Measurements from ENCODE around the gene CCDC187.

CCDC187 gene

DNA sequence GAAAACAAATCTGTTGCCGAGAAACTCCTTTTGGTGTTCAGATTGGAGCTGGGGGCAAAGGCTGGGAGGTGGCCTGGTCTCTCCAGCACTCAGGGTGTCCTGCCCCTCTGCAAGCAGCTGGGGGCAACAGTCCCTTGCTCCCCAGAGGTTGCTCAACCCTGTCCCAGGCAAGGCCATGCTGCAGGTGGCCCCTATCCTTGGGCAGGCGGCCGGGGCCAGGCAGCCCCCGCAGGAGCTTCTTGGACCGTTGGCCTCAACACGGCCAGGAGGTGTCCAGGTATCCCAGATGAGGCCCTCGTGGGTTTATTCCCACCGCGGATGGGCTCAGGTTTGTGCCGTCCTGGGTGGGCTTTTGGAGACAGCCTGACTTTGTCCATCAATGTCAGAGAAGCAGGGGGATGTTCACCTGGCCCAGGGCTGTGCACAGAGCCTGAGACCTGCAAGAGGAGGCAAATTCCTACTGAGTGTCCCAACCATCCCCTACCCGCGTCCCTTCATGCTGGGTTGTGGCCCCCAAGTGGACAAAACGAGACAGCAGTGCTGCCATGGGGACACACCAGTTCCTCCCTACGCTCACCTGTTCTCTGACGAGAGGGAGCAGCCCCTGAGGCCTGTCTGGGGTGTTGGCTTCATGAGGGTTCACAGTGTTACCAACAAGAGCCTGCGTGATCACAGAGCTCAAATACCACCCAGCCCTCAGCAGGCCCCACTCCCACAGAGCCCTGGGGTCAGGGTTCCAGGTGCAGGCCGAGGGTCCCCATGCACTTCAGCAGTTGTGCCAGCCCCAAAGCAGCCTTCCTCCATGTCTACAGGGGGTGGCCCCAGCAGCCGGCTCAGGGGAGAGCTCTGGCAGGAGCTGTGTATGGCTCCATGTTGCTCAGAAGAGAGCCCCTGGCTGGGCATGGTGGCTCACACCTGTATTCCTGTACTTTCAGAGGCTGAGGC is 9.5 kb upstream of the CCDC187 start:
- no peak for DNase-seq (ENCODE audit: low read depth in 2 of 3, low spot score in 2 of 3)

DNA sequence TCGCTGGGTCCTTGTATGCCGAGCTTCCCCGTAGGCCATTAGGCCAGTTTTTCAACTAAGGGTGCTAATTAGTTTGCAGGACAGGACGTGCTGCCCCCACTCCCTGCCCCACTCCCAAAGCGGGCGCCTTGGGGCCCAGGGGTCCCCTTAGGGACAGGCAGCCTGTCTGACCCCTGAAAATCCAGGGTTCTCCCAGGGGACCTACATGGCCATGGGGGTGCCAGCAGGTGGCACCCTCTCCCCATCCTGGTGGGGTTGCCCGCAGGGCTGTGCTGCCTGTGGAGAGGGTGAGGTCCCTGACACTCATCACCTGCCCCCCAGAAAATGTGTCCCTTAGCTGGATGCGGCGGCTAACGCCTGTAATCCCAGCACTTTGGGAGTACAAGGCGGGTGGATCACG is 8.5 kb upstream of the CCDC187 start:
- no peak for DNase-seq (ENCODE audit: low read depth in 2 of 3, low spot score in 2 of 3)

DNA sequence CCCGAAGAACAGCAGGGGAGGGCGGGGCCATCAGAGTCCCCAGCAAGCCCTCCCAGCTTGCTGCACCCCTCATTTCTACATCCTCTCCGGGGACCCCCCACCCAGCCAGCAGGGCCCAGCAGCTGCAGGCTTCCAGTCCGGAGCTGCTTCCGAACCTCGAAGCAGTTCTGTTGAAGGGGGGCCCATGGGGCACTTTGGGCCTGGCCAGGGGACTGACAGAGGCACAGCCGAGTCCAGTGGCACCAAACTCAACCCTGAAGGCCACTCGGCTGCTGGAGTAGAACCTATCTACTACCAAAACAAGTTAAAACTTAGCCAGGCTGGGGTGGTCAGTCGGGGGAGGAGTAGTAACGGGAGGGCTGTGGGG is 8.1 kb upstream of the CCDC187 start:
- no peak for DNase-seq (ENCODE audit: low read depth in 2 of 3, low spot score in 2 of 3)

DNA sequence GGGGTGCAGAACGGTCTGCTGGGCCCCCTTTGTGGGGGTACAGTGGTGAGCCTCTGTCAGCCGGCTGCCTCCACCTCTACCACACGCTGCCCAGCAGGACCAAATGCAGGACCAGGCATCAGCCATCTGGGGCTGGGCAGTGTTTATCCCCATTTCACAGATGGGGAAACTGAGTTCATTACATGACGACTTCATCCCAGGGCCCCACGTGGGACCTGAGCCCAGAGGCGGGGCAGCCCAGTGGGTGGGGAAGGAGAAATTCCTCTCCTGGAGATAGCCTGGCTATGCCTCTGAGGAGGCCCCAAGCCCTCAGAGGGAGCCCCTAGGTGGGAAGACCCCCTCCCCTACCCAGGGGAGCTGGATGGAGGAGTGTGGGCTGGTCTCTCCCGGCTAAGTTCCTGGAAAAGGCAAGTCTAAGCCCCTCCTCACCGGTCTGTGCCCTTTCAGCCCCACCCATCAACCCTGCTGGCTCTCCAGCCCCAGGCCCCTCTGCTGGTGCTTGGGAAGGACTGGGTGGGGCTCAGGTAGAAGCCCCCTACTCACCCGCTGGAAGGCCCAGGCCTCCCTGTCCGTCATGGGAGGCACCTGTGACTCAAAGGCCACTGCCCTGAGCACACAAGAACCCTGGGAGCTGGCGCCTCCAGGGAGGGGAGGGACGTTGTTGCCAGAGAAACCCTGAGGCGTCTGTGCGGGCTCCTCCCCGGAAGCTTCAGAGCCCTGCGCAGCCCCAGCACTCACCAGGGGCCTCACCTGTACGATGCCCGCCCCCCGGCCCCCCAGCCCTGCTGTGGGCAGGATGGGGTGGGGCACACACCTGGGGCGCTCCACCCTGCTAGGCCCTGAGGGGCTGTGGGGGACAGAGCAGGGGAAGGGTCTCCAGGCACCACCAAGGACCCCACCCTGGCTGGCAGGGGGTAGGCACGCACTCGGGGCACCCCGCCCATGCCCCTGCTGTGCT is 7.4 kb upstream of the CCDC187 start:
- no peak for DNase-seq (ENCODE audit: low read depth in 2 of 3, low spot score in 2 of 3)

DNA sequence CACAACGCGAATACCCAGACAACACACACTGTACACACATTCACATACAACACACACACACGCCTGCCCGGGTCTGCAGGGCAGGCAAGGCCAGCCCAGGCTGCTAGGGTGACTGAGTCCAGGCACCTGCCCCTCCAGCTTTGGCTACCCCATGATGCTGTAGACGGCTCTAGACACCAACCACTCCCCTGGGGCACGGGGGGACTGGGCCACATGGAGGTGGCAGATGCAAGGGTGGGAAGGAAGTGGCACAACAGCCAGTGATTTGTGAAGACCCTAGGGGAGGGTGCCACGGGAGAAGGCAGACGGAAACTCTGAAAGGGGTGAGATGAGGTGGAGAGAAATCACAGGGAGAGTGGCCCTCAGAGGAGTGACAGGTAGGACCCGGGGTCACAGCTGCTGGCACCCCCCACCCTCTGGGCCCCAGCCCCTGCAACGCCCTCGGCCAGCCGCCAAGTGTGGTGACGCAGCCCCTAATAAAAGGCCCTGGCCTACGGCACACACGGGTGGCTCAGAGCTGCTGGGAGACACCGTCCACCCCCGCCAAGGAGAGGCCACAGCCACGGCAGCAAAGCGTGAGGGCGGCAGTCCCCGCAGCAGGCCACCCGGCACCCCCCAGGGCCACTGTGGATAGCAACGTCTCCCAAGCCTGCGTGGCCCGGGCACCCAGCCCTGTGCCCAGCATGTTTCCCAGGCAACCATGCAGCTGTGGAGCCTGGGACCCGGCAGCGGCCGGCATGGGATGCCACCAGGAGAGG is 6.6 kb upstream of the CCDC187 start:
- no peak for DNase-seq (ENCODE audit: low read depth in 2 of 3, low spot score in 2 of 3)

DNA sequence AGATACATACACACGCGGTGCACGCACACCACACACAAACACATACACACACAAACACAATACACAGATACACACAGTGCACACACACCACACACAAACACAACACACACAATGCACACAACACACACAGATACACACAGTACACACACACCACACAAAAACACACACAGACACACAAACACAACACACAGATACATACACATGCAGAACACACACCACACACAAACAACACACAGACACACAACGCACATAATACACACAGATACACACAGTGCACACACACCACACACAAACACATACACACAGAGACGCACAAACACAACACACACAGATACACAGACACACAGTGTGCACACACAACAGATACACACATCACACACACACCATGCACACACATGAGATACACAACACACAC is 5.9 kb upstream of the CCDC187 start:
- DNase-seq (ENCODE audit: low read depth in 2 of 3, low spot score in 2 of 3) = no peak

DNA sequence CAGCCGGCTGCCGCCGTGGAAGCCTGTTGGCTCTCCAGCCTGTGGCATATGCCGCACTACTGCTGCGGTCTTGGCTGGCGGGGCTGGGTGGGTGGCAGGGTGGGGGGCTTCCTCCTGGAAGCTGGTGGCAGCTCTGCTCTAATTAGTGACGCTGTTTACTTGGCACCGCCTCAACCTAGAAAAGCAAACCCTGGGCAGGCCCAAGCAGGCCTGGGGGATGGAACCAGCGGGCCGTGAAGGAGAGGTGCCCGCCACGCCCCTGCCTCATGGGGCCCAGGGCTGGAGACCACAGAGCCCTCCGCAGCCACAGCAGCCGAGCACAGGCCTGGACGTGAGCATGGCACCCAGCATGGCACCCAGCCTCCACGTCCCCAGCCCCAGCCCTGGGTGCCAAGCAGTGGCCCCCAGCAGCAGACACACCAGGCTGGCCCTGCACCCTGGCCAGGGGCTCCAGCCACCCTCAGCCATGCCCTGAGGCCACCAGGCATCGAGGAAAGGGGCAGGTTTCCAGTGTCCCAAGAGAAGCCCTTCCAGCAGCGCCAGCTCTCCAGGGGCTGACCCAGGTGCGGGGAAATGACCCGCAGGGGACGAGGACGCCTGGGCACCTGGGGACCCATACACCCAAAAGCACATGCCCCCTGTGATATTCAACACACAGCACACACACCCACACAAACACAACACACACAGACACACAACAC is 5.4 kb upstream of the CCDC187 start:
- no peak for DNase-seq (ENCODE audit: low read depth in 2 of 3, low spot score in 2 of 3)

DNA sequence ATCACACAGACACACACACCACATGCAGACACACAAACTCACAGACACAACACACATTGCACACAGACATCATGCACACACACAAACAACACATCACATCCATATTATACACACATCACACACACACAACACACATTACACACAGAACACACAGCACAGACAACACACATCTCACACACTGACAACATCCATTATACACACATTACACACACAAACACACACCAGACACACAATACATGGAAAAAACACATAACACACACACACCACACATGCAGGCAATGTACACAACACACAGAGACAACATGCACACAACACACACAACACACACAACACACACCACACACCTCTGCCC is 4.8 kb upstream of the CCDC187 start:
- DNase-seq (ENCODE audit: low read depth in 2 of 3, low spot score in 2 of 3) = no peak

DNA sequence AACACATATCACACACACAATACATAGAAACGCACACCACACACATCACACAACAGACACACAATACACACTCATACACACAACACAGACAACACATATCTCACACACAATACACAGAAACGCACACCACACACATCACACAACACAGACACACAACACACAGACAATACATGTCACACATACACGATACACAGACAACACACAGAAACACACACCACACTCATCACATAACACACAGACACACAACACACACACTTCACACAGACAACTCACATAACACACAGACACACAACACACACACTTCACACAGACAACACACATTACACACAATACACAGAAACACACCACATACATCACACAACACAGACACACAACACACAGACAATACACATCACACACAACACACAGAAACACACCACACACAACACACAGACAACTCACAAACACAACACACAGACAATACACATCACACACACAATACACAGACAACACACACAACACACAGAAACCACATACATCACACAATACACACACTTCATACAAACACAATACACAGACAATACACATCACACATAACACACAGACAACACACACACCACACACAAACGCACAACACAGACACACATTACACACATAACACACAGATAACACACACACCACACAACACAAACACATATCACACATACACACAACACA is 4.3 kb upstream of the CCDC187 start:
- no peak for DNase-seq (ENCODE audit: low read depth in 2 of 3, low spot score in 2 of 3)

DNA sequence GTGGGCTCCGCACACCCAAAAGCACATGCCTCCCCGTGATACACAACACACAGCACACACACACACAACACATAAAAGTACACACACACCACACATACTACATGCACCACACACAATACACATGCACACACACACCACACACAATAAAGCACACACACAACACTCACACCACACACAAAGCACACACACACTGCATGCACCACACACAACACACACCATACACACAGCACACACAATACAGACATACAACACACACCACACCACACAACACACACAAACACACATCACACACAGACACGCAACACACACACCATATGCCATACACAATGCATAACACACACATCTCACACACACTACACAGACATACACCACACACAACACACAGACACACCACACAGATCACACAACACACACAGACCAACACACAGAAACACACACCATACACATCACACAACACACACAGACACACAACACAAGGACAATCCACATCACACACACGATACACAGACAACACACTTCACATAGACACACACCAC is 3.4 kb upstream of the CCDC187 start:
- DNase-seq (ENCODE audit: low read depth in 2 of 3, low spot score in 2 of 3) = no peak

DNA sequence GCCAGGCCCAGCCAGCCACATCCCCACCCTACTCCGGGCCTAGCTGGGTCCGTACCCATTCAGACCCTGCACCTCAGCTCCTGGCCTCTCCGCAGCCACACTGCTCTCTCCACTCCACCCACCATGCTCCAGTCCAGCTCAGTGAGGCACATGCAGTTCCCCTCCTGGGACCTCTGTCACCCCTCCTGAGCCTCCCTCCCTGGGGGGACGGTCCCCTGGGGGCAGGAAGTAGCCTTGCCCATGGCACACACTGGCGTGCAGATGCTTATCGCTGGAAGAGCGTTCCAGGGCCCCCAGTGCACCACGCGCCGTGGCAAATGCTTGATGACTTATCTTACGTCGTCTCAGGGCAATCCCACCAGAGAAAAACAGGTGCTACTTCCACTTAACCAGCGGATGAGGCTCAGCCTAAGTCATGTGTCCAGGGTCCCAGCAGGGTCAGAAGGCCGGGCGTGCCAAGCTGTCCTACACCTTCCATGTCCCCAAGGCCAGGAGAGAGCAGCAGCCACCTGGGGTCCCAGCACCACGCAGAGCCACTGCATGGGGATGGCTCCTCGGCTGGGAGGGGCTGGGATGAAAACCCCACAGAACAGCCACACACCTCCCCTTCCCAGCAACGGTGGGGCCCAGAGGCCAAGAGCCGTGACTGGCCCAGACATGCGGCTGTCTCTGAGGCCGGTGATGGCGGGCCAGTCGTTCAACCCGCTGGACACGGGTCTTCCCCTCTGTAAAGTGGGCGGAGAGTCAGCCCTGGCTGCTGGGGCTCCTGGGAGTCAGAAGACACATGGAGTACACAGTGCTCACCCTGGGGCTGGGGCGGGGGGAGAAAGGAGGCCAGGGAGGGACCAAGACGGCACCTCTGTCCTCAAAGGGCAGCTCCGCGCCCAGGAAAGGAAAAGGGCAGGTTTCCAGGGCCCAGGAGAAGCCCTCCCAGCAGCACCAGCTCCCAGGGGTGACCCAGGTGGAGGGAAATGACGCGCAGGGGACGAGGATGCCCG is 2.6 kb upstream of the CCDC187 start:
- DNase-seq (ENCODE audit: low read depth in 2 of 3, low spot score in 2 of 3) = no peak

DNA sequence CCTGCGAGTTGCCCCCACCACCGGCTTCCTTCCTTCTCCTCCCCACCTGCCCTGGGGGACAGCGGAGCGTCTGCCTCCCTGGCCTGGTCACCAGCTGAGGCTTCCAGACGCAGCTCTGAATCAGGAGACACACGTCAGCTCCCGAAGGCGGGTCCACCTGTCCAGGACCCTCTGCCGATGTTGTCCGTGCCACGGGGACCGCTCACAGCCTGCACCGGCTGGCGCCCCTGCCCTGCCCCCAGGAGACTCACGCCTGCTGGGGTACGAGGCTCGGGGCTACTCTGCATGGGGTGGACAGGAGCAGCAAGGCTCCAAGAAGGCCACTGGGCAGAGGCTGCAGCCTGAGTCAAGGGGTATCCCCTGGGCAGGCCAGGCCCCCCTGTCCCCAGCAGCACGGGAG is 1.9 kb upstream of the CCDC187 start:
- no peak for DNase-seq (ENCODE audit: low read depth in 2 of 3, low spot score in 2 of 3)

DNA sequence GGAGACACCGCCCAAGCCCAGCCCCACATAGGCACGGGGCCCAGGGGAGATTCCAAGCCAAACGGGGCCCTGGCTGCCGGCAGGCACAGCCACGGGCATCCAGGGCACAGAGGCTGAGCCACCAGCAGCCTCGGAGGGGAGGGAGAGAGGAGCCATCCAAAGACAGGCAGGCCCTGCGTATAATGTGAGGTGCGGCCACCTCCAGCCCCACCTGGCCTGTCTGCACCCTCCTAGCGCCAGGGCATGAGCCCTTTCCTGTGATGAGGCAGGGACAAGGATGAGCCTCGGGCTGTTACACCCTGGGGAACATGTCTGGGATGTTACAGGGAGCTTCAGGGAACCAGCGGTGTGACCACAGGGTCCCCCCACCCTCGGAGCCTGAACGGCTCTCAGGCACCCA is 1.1 kb upstream of the CCDC187 start:
- no peak for DNase-seq (ENCODE audit: low read depth in 2 of 3, low spot score in 2 of 3)

DNA sequence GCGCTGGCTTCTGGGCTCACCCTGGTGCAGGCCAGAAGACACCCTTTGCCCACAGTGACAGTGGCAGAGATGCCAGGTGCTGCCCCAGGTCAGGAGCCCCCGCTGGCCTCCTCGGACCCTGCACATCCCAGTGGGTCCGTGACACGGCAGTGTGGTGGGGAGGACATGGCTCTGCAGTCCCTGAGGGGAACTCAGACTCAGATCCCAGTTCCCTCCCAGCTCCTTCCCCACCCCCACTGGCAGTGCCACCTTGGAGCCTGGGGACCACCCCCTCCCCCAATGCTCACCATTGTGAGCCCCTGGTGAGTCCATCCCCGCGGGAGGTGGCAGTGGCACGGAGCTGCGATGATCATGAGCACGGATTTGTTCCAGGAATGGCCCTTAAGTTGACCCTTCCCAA is 562 bp upstream of the CCDC187 start:
- no peak for DNase-seq (ENCODE audit: low read depth in 2 of 3, low spot score in 2 of 3)

DNA sequence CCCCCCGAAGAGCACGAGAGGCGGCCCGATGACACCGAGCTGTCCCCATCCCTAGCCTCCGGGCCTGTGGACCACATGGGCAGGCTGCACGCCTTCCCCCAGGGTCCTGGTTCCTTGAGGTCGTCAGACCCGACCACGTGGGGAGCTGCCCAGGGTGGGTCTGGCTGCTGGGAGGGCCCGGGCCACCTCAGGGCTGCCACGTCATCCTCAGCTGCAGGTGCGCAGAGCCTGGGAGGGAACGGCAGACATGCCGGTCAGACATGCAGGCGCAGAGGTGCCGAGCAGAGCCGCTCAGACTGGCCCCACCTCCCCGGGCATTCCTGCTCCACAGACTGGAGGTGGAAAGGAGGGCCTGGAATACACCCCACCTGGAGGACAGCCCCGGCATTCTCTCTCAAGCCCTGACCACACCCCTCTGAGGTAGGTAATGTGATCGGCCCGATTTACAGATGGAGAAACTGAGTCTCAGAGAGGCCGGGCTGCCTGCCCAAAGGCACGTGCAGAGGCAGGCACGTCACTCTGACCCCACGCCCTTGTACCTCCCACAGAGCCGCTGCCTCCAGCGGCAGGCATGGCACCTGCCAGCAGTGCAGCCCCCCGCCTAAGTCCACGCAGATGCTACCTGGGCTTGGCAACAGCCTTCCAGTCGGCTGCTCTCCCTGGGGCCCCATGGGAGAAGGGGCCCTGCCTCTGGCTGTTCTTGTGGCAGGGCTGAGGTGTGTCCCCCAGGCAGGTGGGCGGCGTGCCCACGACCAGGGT is 649 bp downstream of the CCDC187 start:
- no peak for DNase-seq (ENCODE audit: low read depth in 2 of 3, low spot score in 2 of 3)

DNA sequence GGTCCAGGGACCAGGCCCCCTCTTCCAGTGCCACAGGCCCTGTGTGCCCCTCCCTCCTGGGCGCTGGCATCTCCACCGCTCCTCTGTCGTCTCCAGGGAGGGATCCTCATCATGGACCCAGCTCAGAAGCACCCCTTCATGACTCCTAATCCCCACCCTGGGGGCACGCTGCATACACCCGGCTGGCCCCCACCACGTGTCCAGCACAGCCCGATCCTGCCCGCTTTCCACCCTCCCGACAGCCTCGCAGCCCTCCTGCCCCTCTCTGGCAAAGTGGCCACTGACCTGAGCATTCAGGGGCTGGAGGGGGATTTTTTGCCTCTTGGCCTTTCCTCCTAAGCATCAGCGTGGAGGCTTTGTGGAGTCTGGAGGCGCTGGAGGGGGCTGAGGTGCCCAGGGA is 1.4 kb downstream of the CCDC187 start:
- DNase-seq (ENCODE audit: low read depth in 2 of 3, low spot score in 2 of 3) = no peak

DNA sequence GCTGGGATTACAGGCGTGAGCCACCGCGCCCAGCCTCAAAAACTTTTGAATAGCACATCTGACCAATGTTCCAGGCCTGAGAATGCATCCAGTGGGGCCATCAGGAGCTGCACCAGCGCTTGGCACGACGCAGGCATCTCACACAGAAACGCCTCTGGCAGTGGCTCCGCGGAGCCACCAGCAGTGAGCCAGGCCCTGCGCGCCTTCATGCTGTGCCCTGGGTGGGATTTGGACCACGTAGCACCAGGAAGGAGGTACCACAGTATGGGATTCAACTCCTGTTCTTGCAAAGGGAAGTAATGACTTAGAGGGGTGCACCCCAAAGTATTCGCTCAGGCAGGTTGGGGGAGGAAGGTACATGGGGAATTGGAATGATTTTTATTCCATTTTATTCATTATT is 3.0 kb downstream of the CCDC187 start:
- DNase-seq (ENCODE audit: low read depth in 2 of 3, low spot score in 2 of 3) = no peak

DNA sequence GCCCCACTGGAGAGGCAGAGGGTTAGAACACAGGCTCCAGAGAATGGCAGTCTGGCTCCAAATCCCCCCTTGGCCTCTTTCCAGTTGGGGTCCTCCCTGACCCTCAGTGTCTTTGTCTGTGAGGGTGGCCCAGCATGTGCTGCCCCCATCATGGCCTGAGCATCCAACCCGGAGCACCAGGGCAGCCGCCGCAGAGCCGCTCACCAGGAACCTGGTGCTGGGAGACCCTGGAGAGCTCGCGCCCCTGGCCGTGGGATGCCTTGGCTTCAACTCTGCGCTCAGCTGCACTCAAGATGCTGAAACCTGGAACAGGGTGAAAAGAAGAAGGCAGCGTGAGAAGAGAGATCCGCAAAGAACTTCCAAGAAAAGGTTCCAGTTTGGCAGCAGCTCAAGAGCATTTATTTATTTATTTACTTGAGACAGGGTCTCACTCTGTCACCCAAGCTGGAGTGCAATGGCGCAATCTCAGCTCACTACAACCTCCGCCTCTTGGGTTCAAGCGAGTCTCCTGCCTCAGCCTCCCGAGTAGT is 3.8 kb downstream of the CCDC187 start:
- no peak for DNase-seq (ENCODE audit: low read depth in 2 of 3, low spot score in 2 of 3)
